ENCODE measurements around the gene BMPR1A. TPM values are rescaled to one million over a fixed set of nuclear protein-coding genes. Genes with fewer than 3 reads are reported as not detected.
A peak's percentile ranks its signal among the peaks of the same experiment; 100 is the strongest.

Gene BMPR1A
- total and polyA plus RNA-seq, 2 donors from 2014 or later: 7.9 to 37.4 TPM

DNA sequence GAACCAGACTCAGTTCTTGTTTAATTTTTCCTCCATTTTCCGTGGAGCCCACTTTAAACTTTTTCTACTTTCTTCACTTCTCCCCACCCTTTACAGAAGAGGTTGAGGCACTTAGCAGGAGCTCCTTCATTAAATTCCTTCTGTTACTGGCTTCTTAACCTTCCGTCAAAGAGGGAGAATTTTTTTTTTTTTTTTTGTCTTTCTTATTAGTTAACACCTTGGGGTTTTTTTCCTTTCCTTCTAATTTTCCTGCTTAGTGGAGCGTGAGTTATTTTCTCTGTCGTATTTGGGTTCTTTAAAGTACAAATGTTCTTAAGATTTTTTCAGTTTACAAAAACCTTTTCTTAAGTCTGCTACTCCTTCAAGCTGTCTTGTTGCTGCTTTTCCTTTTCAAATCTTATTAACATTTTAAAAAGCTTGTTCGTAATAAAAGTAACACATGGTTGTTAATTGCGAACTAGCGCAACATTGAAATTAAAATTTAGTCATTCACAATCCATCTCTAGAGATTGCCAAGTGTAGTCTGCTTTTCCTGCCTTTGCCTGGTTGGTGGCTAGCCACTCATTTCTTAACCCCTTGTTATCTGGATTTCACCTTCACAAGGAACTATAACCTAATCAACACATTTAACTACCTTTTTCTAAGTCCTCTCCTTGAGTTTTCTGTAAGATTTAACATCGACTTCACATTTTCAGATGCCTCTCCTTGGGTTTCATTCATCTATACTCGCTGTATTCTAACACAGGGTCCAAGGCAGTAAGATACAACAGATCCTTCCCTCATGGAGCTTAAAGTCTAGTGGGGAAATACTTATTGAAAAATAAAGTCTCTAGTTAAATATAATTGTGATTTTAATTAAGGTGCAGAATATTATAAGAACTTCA, 2.0 kb downstream of the BMPR1A start:
- Histone ChIP-seq H3K36me3 (ENCODE audit: control insufficient read depth in 2 of 3, insufficient read depth in 3 of 3, low read length in 3 of 3) (no peaks in the 10 kb centered on the region), H3K27me3 (ENCODE audit: control insufficient read depth, insufficient read depth, low read length) (no peaks in the 10 kb centered on the region), H3K4me3 (ENCODE audit: low read length in 3 of 3) (peak overlapping the region; percentile 59 to 87 (median 73)), H3K27ac (ENCODE audit: low read depth in 2 of 2, low read length in 2 of 2) (no peak overlapping the region), H3K4me1 (ENCODE audit: control insufficient read depth in 2 of 3, insufficient read depth in 2 of 3, low read depth in 1 of 3, low read length in 3 of 3) (peaks cover under 1 to 13% (median 9%) of the 10 kb centered on the region in 3 donors), H3K9me3 (ENCODE audit: control insufficient read depth in 2 of 3, insufficient read depth in 1 of 3, low read length in 3 of 3) (no peaks in the 10 kb centered on the region), H3K9ac (ENCODE audit: low read length in 3 of 3) (peak overlapping the region; percentile 18 to 82 (median 38))
- no peak for TF ChIP-seq CTCF (IDR thresholded peaks at IDR 0.05; ENCODE audit: borderline replicate concordance, extremely low read depth, insufficient read depth)
- intact Hi-C loops (cut with DNase I): no loop called here
- DNase-seq (peak in 2 of 5 donors; percentile 37 to 52), FAIRE-seq (no peak)

- DNase-seq (no peak), FAIRE-seq (no peak)
- peak overlapping the region in 2 of 3 donors; percentile 12 to 59 for H3K4me3 ChIP-seq (ENCODE audit: low read length in 3 of 3)
- H3K9me3 ChIP-seq (ENCODE audit: control insufficient read depth in 2 of 3, insufficient read depth in 1 of 3, low read length in 3 of 3): no peaks in the 10 kb centered on the region
- no peak overlapping the region for H3K9ac ChIP-seq (ENCODE audit: low read length in 3 of 3)
- intact Hi-C loops (cut with DNase I): no loop called here
- no peaks in the 10 kb centered on the region for H3K27me3 ChIP-seq (ENCODE audit: control insufficient read depth, insufficient read depth, low read length)
- H3K4me1 ChIP-seq (ENCODE audit: control insufficient read depth in 2 of 3, insufficient read depth in 2 of 3, low read depth in 1 of 3, low read length in 3 of 3): peaks cover 0 to 13% (median 4%) of the 10 kb centered on the region in 3 donors
- no peak for TF ChIP-seq CTCF (IDR thresholded peaks at IDR 0.05; ENCODE audit: borderline replicate concordance, extremely low read depth, insufficient read depth)
- H3K36me3 ChIP-seq (ENCODE audit: control insufficient read depth in 2 of 3, insufficient read depth in 3 of 3, low read length in 3 of 3): no peaks in the 10 kb centered on the region
- no peak overlapping the region for H3K27ac ChIP-seq (ENCODE audit: low read depth in 2 of 2, low read length in 2 of 2)
Measured at GRCh38 chr10:86759073-86759672, 2.8 kb downstream of the BMPR1A start.

- intact Hi-C loops (cut with DNase I): no loop called here
Measured at GRCh38 chr10:86763404-86763803, 7.0 kb downstream of the BMPR1A start.

More at GRCh38 chr10:86763404-86763803, 7.0 kb downstream of the BMPR1A start:
- TF ChIP-seq CTCF (IDR thresholded peaks at IDR 0.05; ENCODE audit: borderline replicate concordance, extremely low read depth, insufficient read depth): no peak
- Histone ChIP-seq H3K4me3 (ENCODE audit: low read length in 3 of 3) (no peak overlapping the region), H3K27me3 (ENCODE audit: control insufficient read depth, insufficient read depth, low read length) (no peaks in the 10 kb centered on the region), H3K27ac (ENCODE audit: low read depth in 2 of 2, low read length in 2 of 2) (no peak overlapping the region), H3K9me3 (ENCODE audit: control insufficient read depth in 2 of 3, insufficient read depth in 1 of 3, low read length in 3 of 3) (no peaks in the 10 kb centered on the region), H3K4me1 (ENCODE audit: control insufficient read depth in 2 of 3, insufficient read depth in 2 of 3, low read depth in 1 of 3, low read length in 3 of 3) (peaks cover 0 to 13% (median 4%) of the 10 kb centered on the region in 3 donors), H3K9ac (ENCODE audit: low read length in 3 of 3) (no peak overlapping the region), H3K36me3 (ENCODE audit: control insufficient read depth in 2 of 3, insufficient read depth in 3 of 3, low read length in 3 of 3) (no peaks in the 10 kb centered on the region)
- DNase-seq (no peak), FAIRE-seq (no peak)
